ENCODE measurements around the gene PAGE1. TPM values are rescaled to one million over a fixed set of nuclear protein-coding genes. Genes with fewer than 3 reads are reported as not detected.

Gene PAGE1
- total RNA-seq, 1 experiment from 2014 or later = not detected

- no peak overlapping the region for H3K9ac ChIP-seq (ENCODE audit: extremely low read depth, insufficient read length, low read length)
- Mint-ChIP-seq H3K4me1 (peaks cover 0 to 1% of the 10 kb centered on the region in 2 experiments; a peak in 2 of 4 replicates), H3K9me3 (peaks cover 61 to 64% of the 10 kb centered on the region in 2 experiments), H3K36me3 (ENCODE audit: insufficient read depth in 1 of 3, low read depth in 3 of 3) (peaks cover 0 to 2% (median 2%) of the 10 kb centered on the region in 3 experiments; a peak in 1 of 7 replicates), H3K27ac (no peak overlapping the region), H3K4me3 (no peak overlapping the region), H3K27me3 (ENCODE audit: low read depth) (no peaks in the 10 kb centered on the region)
- H4K5ac ChIP-seq (ENCODE audit: insufficient read length, low read depth, low read length) = no peak overlapping the region
- no peak overlapping the region for H3K4ac ChIP-seq (ENCODE audit: low read depth, low read length)
- H3K9me3 ChIP-seq (ENCODE audit: control insufficient read depth, low read depth, low read length) = peaks cover 62% of the 10 kb centered on the region
- no peak overlapping the region for H2BK5ac ChIP-seq (ENCODE audit: insufficient read length, low read length)
- H2AK5ac ChIP-seq (ENCODE audit: insufficient read length, low read length) = no peak overlapping the region
- WGBS (ENCODE audit: extremely low coverage, insufficient read length, low lambda C conversion rate) = no CpG with 5 or more reads among the region's 4 CpGs
- no peak overlapping the region for H2BK120ac ChIP-seq (ENCODE audit: low read depth, low read length, poor library complexity, severe bottlenecking)
- TF ChIP-seq, protein P1, sequence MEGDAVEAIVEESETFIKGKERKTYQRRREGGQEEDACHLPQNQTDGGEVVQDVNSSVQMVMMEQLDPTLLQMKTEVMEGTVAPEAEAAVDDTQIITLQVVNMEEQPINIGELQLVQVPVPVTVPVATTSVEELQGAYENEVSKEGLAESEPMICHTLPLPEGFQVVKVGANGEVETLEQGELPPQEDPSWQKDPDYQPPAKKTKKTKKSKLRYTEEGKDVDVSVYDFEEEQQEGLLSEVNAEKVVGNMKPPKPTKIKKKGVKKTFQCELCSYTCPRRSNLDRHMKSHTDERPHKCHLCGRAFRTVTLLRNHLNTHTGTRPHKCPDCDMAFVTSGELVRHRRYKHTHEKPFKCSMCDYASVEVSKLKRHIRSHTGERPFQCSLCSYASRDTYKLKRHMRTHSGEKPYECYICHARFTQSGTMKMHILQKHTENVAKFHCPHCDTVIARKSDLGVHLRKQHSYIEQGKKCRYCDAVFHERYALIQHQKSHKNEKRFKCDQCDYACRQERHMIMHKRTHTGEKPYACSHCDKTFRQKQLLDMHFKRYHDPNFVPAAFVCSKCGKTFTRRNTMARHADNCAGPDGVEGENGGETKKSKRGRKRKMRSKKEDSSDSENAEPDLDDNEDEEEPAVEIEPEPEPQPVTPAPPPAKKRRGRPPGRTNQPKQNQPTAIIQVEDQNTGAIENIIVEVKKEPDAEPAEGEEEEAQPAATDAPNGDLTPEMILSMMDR (conservative IDR thresholded peaks at IDR 0.05) = no peak
- H3K18ac ChIP-seq (ENCODE audit: insufficient read length, low read depth, low read length) = no peak overlapping the region
- H4K8ac ChIP-seq (replicated peaks; ENCODE audit: insufficient read length, low read depth, low read length) = no peak overlapping the region
- no peak overlapping the region for H3K27ac ChIP-seq (ENCODE audit: insufficient read length, low read depth, low read length)
- no peak overlapping the region for H2AFZ ChIP-seq (ENCODE audit: low read length)
- H4K91ac ChIP-seq (ENCODE audit: insufficient read length, low read depth, low read length) = no peak overlapping the region
- no peaks in the 10 kb centered on the region for H3K4me1 ChIP-seq (ENCODE audit: insufficient read depth, low read length)
- DNase-seq = no peak
- H3K4me2 ChIP-seq (ENCODE audit: insufficient read depth, insufficient read length, low read length) = no peak overlapping the region
- no peak overlapping the region for H2BK12ac ChIP-seq (ENCODE audit: insufficient read length, low read depth, low read length)
- no peak overlapping the region for H2BK20ac ChIP-seq (ENCODE audit: low read depth, low read length, poor library complexity, severe bottlenecking)
- H3K23me2 ChIP-seq (ENCODE audit: insufficient read length, low read depth, low read length, poor library complexity, severe bottlenecking) = no peaks in the 10 kb centered on the region
- H4K20me1 ChIP-seq (ENCODE audit: control insufficient read depth, insufficient read depth, insufficient read length) = no peaks in the 10 kb centered on the region
- no peak overlapping the region for H3K23ac ChIP-seq (ENCODE audit: insufficient read length, low read depth, low read length)
- no peaks in the 10 kb centered on the region for H3K79me2 ChIP-seq (ENCODE audit: insufficient read depth, low read length)
- H2BK15ac ChIP-seq (ENCODE audit: low read depth, low read length) = no peak overlapping the region
- H3K56ac ChIP-seq (ENCODE audit: insufficient read length, low read depth, low read length) = no peak overlapping the region
- no peak overlapping the region for H3T11ph ChIP-seq (ENCODE audit: low read length)
- no peaks in the 10 kb centered on the region for H3K27me3 ChIP-seq (ENCODE audit: insufficient read depth, low read length)
- H3K14ac ChIP-seq (ENCODE audit: insufficient read depth, low read length) = no peak overlapping the region
- H3K79me1 ChIP-seq (ENCODE audit: insufficient read depth, low read depth, low read length, poor library complexity, severe bottlenecking) = no peaks in the 10 kb centered on the region
These were observed 36.0 kb downstream of the PAGE1 start for GRCh38 chrX:49659771-49660170.
